Activated B cell treated with CpG ODN at 0.5 μM for 24 hours (primary cell): ENCODE data around the gene SLC29A3. TPM values are rescaled to one million over a fixed set of nuclear protein-coding genes. Genes with fewer than 3 reads are reported as not detected.

Experiments used
- ATAC-seq: fragments of 200-7000 bp; cut with Tn5 transposase; one replicate; pipeline ENCODE4 v1.10.0; 2021; ENCODE audit warnings: low read depth, mild to moderate bottlenecking, moderate library complexity
- CTCF ChIA-PET: fragments of 350-600 bp; sonication (Branson Sonifier 250); formaldehyde crosslinking; loops from one replicate; lab custom pipeline; 2021; ENCODE audit warnings: antibody characterized with exemption; lab: Charles Lee
- POLR2A ChIA-PET: fragments of 350-600 bp; sonication (Branson Sonifier 250); formaldehyde crosslinking; loops from one replicate; lab custom pipeline; 2021; ENCODE audit warnings: antibody characterized with exemption; lab: Charles Lee
- DNase-seq: peaks from one replicate; pipeline ENCODE4 v3.0.0; 2022
- H3K27ac Mint-ChIP-seq: one replicate; pipeline ENCODE4 v1.8.0; 2020; ENCODE audit warnings: mixed read lengths
- H3K27me3 Mint-ChIP-seq: one replicate; pipeline ENCODE4 v1.8.0; 2021; ENCODE audit warnings: mixed read lengths
- H3K36me3 Mint-ChIP-seq: one replicate; pipeline ENCODE4 v1.8.0; 2021; ENCODE audit warnings: low read depth, mixed read lengths
- H3K4me1 Mint-ChIP-seq: one replicate; pipeline ENCODE4 v1.8.0; 2021; ENCODE audit warnings: mixed read lengths
- H3K4me3 Mint-ChIP-seq: one replicate; pipeline ENCODE4 v1.8.0; 2020; ENCODE audit warnings: mild to moderate bottlenecking, mixed read lengths
- H3K9me3 Mint-ChIP-seq: one replicate; pipeline ENCODE4 v1.8.0; 2020; ENCODE audit warnings: mixed read lengths
- intact Hi-C: fragments of 100-400 bp; cut with micrococcal nuclease; formaldehyde crosslinking; loops from one replicate; pipeline ENCODE4 v1.15.1; 2024
- total RNA-seq: library from RNA; stranded (reverse); gene quantifications from 2 replicates; pipeline ENCODE4 v1.2.3, GENCODE V29; 2022
- TF ChIP-seq, protein P1 (sequence below): fragments of 200-600 bp; IDR thresholded peaks from one replicate; pipeline ENCODE4 v1.8.0; 2022; ENCODE audit warnings: antibody characterized with exemption, mild to moderate bottlenecking

The SLC29A3 gene
- total RNA-seq, 1 donor from 2014 or later = 4.3 TPM

GRCh38 chr10:71365366-71365765 lies 46.3 kb downstream of the SLC29A3 start:
- Mint-ChIP-seq H3K36me3 (peaks cover 16% of the 10 kb centered on the region), H3K27ac (no peak overlapping the region), H3K27me3 (no peaks in the 10 kb centered on the region), H3K4me1 (peaks cover 3% of the 10 kb centered on the region), H3K9me3 (no peaks in the 10 kb centered on the region), H3K4me3 (no peak overlapping the region)
- intact Hi-C loops = no loop called here
- no peak for DNase-seq
- CTCF ChIA-PET = no interaction called here
- TF ChIP-seq, protein P1, sequence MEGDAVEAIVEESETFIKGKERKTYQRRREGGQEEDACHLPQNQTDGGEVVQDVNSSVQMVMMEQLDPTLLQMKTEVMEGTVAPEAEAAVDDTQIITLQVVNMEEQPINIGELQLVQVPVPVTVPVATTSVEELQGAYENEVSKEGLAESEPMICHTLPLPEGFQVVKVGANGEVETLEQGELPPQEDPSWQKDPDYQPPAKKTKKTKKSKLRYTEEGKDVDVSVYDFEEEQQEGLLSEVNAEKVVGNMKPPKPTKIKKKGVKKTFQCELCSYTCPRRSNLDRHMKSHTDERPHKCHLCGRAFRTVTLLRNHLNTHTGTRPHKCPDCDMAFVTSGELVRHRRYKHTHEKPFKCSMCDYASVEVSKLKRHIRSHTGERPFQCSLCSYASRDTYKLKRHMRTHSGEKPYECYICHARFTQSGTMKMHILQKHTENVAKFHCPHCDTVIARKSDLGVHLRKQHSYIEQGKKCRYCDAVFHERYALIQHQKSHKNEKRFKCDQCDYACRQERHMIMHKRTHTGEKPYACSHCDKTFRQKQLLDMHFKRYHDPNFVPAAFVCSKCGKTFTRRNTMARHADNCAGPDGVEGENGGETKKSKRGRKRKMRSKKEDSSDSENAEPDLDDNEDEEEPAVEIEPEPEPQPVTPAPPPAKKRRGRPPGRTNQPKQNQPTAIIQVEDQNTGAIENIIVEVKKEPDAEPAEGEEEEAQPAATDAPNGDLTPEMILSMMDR = no peak
- POLR2A ChIA-PET = interaction anchor here (1.5 kb wide), 1 partner anchor 11 kb away, joined by 3 read pairs; no protein-coding TSS in a partner anchor
- ATAC-seq = no peak

GRCh38 chr10:71366690-71367089 lies 47.6 kb downstream of the SLC29A3 start:
- H3K36me3 Mint-ChIP-seq = peaks cover 16% of the 10 kb centered on the region
- no peak overlapping the region for H3K27ac Mint-ChIP-seq
- H3K4me3 Mint-ChIP-seq = no peak overlapping the region
- DNase-seq (no peak), ATAC-seq (no peak)
- no peaks in the 10 kb centered on the region for H3K27me3 Mint-ChIP-seq
- CTCF ChIA-PET = interaction anchor here (1.1 kb wide), 1 partner anchor 12 kb away, joined by 3 read pairs; no protein-coding TSS in a partner anchor
- H3K4me1 Mint-ChIP-seq = peaks cover 7% of the 10 kb centered on the region
- TF ChIP-seq, protein P1 = no peak
- no peaks in the 10 kb centered on the region for H3K9me3 Mint-ChIP-seq
- intact Hi-C loops = no loop called here
- POLR2A ChIA-PET = no interaction called here

GRCh38 chr10:71367271-71367670 lies 48.2 kb downstream of the SLC29A3 start:
- ATAC-seq (no peak), DNase-seq (no peak)
- H3K4me3 Mint-ChIP-seq = no peak overlapping the region
- intact Hi-C loops = no loop called here
- H3K4me1 Mint-ChIP-seq = peaks cover 13% of the 10 kb centered on the region
- H3K27ac Mint-ChIP-seq = no peak overlapping the region
- no peaks in the 10 kb centered on the region for H3K9me3 Mint-ChIP-seq
- ChIA-PET CTCF (interaction anchor here (1.1 kb wide), 1 partner anchor 11 kb away, joined by 3 read pairs; no protein-coding TSS in a partner anchor), POLR2A (interaction anchor here (0.9 to 1.9 kb wide), 2 partner anchors 8 to 9 kb away, joined by 3 to 8 read pairs; no protein-coding TSS in a partner anchor)
- peaks cover 11% of the 10 kb centered on the region for H3K36me3 Mint-ChIP-seq
- no peaks in the 10 kb centered on the region for H3K27me3 Mint-ChIP-seq
- TF ChIP-seq, protein P1 = no peak

DNA sequence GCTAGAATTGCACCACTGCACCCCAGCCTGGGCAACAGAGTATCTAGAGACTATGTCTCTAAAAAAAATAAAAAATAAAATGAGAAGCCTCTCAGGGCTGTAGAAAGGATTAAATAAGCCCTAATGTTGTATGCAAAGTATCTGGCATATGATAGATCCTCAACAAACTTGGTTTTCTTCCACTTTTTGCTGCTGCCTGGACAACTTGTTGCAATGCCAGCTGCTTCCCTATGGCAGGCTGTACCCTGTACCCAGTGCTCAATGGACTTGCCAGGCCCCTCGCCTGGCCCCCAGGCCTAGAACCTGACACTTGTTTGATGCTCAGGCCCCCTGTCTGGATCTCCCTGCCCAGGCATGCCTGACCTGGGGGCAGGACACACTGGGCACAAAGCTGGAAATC lies 49.1 kb downstream of the SLC29A3 start:
- H3K27ac Mint-ChIP-seq = no peak overlapping the region
- TF ChIP-seq, protein P1 = no peak
- POLR2A ChIA-PET = interaction anchor here (0.9 to 1.9 kb wide), 2 partner anchors 8 to 9 kb away, joined by 3 to 8 read pairs; no protein-coding TSS in a partner anchor
- intact Hi-C loops = no loop called here
- H3K9me3 Mint-ChIP-seq = no peaks in the 10 kb centered on the region
- H3K36me3 Mint-ChIP-seq = peaks cover 6% of the 10 kb centered on the region
- no peak for DNase-seq
- no peaks in the 10 kb centered on the region for H3K27me3 Mint-ChIP-seq
- no peak overlapping the region for H3K4me3 Mint-ChIP-seq
- ATAC-seq = no peak
- H3K4me1 Mint-ChIP-seq = peaks cover 22% of the 10 kb centered on the region
- CTCF ChIA-PET = no interaction called here

DNA sequence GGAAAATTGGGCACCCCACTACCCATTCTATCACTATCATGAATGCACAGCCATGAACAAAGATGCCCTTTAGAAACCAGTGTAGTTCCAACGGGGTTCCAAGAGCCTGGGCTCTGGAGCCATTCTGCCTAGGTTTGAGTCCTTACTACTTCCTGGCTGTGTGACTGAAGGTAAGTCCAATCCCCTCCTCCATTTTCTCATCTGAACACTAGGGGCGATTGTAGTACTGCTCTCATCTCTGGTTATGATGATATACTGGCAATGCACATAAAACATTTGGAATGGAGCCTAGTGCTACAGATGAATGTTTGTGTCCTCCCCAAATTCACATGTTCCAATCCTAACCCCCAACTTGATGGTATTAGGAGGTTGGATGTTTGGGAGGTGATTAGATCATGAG lies 49.6 kb downstream of the SLC29A3 start:
- TF ChIP-seq, protein P1 = no peak
- intact Hi-C loops = no loop called here
- POLR2A ChIA-PET = interaction anchor here (1.9 kb wide), 1 partner anchor 8 kb away, joined by 8 read pairs; no protein-coding TSS in a partner anchor
- ATAC-seq (no peak), DNase-seq (no peak)
- Mint-ChIP-seq H3K4me1 (peaks cover 27% of the 10 kb centered on the region), H3K4me3 (no peak overlapping the region), H3K9me3 (no peaks in the 10 kb centered on the region), H3K27me3 (no peaks in the 10 kb centered on the region), H3K27ac (no peak overlapping the region), H3K36me3 (peaks cover 6% of the 10 kb centered on the region)
- CTCF ChIA-PET = interaction anchor here (1.4 kb wide), 1 partner anchor 49 kb away, joined by 4 read pairs; the partner anchor contains the start of gene SLC29A3
